GM21723 (cell line): Measurements from ENCODE around the gene UBE2A.
A peak's percentile ranks its signal among the peaks of the same experiment; 100 is the strongest.

Experiments
- ATAC-seq: cut with Tn5 transposase; IDR thresholded peaks from one replicate; pipeline ENCODE4 v1.9.1; 2021; ENCODE audit warnings: mild to moderate bottlenecking, moderate library complexity; ENCODE audit not compliant: unreplicated experiment

The UBE2A gene

GRCh38 chrX:119574394-119575266 is at the start of gene UBE2A:
Gene UBE2A, plus strand, starts transcription at chrX:119574563. Its CDS starts 149 bp downstream, at chrX:119574712.
- peak; percentile 80 for ATAC-seq

GRCh38 chrX:119529345-119530276 is 44.8 kb upstream of the UBE2A start:
- ATAC-seq: no peak

GRCh38 chrX:119537487-119537886 is 36.9 kb upstream of the UBE2A start:
- no peak for ATAC-seq

- ATAC-seq: no peak
Measured at GRCh38 chrX:119539872-119540271, 34.5 kb upstream of the UBE2A start.

- no peak for ATAC-seq
Measured at GRCh38 chrX:119541188-119541587, 33.2 kb upstream of the UBE2A start.

- peak; percentile 64 for ATAC-seq
Measured at GRCh38 chrX:119549327-119550016, 24.9 kb upstream of the UBE2A start.

- ATAC-seq: no peak
Measured at GRCh38 chrX:119552508-119552907, 21.9 kb upstream of the UBE2A start.

GRCh38 chrX:119565107-119565663 is 9.2 kb upstream of the UBE2A start, which contains the start of gene STEEP1:
Gene STEEP1, minus strand, starts transcription at chrX:119565409. Its CDS starts 54 bp downstream, at chrX:119565355.
- peak; percentile 93 for ATAC-seq

- ATAC-seq: no peak
Measured at GRCh38 chrX:119570351-119570835, 4.0 kb upstream of the UBE2A start.

- ATAC-seq: no peak
Measured at GRCh38 chrX:119573222-119573621, 1.1 kb upstream of the UBE2A start.

- peak; percentile 11 for ATAC-seq
Measured at GRCh38 chrX:119573840-119574393, 446 bp upstream of the UBE2A start.

- no peak for ATAC-seq
Measured at GRCh38 chrX:119579414-119579813, 5.1 kb downstream of the UBE2A start.

- ATAC-seq: no peak
Measured at GRCh38 chrX:119583431-119584059, 9.2 kb downstream of the UBE2A start.

GRCh38 chrX:119589810-119590209 is 15.4 kb downstream of the UBE2A start:
- ATAC-seq: no peak

- no peak for ATAC-seq
Measured at GRCh38 chrX:119602701-119603255, 28.4 kb downstream of the UBE2A start.

- no peak for ATAC-seq
Measured at GRCh38 chrX:119604766-119605463, 30.6 kb downstream of the UBE2A start.

GRCh38 chrX:119605464-119606279 is 31.3 kb downstream of the UBE2A start:
- peak; percentile 41 for ATAC-seq
